HG03439 (cell line): Measurements from ENCODE around the gene CDC42SE1.

Experiments
- ATAC-seq: cut with Tn5 transposase; IDR thresholded peaks from one replicate; pipeline ENCODE4 v1.9.1; 2021; ENCODE audit warnings: mild to moderate bottlenecking, moderate library complexity; ENCODE audit not compliant: unreplicated experiment

Gene CDC42SE1

DNA sequence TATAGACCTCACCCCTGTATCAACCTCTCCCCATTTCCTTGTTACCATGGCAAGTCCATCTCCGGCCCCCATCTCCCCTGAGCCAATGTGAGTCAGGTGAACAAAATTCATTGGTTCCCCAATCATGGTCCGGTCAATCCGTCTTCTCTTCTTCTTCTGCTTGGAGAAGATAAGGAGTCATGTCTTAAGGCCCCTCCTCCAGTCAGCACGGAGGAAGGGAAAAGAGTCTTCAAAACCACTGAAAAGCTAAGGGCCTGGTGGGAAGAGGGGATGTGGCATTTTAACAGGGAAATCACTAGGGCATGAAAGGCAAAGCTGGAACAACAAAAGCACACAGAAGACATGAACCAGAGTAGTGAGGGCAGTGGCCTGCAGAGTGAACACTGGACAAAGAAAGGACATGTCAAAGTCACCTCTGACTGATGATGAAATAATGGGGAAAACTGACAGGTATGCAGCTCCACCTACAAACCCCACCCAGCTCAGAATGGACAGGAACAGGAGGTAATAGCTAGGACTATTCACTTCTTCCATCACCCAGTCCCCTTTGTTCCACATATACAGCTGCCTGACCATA is 4.4 kb downstream of the CDC42SE1 start:
- no peak for ATAC-seq

DNA sequence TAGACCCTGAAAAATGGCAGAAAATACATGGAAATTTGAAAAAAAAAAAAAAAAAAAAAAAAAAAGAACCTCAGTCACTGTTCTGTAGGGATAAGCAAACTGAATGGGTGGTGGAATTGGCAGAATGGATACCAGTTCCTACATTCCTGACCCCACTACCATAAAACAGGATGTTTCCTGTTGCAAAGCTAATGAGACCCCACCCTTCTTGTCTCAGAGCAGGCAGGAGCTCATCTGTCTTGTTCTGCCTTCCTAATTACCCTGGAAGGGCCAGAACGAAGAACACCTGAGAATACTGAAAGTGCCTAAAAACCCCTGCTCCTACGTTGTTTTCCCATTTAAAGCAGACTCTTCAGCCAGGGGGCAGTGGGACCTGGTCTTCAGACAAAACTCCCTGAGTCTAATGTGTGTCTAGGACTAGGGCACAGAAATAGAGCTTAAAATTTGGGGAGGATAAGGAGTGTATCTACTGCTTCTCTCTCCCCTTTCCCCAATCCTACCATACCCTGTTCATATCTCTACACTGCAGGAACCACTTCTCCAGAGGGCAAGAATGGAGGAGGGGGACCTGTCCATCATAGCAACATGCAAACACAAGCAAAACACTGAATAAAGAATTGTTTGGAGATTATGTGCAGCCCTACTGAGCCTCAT is 7.9 kb downstream of the CDC42SE1 start:
- no peak for ATAC-seq

DNA sequence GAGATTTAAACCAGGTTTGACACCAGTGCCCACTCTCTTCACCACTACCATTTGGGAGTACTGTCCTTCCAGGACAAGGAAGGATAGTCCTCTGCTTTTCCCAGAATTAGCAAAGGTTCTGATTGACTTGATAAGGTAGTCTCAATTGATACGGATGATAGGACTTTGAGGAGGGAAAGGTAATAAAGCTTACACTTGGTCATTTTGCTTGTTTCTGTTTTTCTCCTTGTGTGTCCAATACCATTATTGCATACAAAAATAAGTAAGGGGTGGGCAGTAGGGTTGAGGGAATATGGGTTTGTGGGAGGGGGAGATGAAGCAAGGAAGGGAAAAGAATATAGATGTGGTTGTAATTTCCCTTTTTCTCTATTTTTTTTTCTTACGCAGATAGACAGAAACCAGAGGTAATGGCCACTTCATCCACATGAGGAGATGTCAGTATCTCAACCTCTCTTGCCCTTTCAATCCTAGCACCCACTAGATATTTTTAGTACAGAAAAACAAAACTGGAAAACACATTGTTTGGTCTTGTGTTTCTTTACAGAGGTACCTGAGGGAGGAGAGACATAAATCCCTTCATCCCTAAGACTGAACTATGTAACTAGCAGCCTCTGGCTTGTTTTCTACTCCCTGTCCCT is 9.3 kb downstream of the CDC42SE1 start:
- ATAC-seq: no peak

DNA sequence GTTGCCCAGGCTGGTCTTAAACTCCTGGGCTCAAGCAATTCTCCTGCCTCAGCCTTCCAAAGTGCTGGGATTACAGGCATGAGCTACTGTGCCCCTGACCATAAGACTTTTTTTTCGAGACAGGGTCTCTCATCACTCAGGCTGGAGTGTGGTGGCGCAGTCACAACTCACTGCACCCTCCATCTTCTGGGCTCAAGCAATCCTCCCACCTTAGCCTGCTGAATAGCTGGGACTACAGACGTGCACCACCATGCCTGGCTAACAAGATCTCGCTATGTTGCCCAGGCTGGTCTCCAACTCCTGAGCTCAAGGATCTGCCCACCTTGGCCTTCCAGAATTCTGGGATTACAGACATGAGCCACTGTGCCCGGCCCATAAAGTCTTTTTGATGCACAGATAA is 10.0 kb downstream of the CDC42SE1 start:
- no peak for ATAC-seq

DNA sequence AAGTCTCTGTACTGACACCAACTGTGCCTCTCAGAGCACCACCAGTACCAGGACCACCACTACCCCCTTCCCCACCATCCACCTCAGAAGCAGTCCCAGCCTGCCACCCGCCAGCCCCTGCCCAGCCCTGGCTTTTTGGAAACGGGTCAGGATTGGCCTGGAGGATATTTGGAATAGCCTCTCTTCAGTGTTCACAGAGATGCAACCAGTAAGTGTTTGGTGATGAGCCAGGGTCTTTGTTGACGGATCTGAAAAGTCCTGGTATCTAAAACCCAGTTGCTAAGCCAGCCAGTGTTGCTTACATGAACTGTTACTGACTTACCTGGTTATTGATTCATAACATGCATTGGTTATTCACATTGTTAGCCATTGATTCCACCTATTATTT is 10.8 kb downstream of the CDC42SE1 start:
- no peak for ATAC-seq

DNA sequence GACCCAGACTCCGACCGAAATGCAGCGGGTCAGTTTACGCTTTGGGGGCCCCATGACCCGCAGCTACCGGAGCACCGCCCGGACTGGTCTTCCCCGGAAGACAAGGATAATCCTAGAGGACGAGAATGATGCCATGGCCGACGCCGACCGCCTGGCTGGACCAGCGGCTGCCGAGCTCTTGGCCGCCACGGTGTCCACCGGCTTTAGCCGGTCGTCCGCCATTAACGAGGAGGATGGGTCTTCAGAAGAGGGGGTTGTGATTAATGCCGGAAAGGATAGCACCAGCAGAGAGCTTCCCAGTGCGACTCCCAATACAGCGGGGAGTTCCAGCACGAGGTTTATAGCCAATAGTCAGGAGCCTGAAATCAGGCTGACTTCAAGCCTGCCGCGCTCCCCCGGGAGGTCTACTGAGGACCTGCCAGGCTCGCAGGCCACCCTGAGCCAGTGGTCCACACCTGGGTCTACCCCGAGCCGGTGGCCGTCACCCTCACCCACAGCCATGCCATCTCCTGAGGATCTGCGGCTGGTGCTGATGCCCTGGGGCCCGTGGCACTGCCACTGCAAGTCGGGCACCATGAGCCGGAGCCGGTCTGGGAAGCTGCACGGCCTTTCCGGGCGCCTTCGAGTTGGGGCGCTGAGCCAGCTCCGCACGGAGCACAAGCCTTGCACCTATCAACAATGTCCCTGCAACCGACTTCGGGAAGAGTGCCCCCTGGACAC is 11.3 kb downstream of the CDC42SE1 start:
- peak; percentile 46 for ATAC-seq

DNA sequence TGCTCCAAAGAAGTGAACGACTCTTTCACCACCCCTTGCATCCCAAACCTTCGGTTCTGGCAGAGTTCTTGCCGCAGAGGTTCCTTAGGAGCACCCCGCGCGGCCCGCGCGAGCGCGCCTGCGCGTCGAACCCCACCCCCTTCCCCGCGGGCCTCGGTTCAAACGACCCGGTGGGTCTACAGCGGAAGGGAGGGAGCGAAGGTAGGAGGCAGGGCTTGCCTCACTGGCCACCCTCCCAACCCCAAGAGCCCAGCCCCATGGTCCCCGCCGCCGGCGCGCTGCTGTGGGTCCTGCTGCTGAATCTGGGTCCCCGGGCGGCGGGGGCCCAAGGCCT is 11.9 kb downstream of the CDC42SE1 start, which contains the start of gene C1orf56:
C1orf56 (plus strand) TSS at position 161 of the 334 bp plus-strand sequence; CDS start at position 258, 97 bp downstream.
- peak; percentile 47 for ATAC-seq

- ATAC-seq: no peak
Measured at GRCh38 chr1:151043163-151043562, 16.3 kb downstream of the CDC42SE1 start.

DNA sequence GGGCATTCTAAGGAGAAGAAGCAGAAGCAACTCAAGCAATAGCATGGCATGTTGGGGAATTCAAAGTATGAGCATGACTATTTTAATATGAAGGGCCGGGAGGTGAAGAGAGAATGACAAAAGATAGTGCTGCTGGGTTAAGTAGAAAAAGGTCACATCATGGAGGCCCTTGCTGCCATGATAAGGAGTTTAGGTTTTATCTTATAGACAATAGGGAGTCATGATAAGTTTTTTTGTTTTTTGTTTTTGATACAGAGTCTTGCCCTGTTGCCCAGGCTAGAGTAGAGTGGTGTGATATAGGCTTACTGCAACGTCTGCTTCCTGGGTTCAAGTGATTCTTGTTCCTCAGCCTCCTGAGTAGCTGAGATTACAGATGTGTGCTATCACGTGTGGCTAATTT is 19.9 kb downstream of the CDC42SE1 start:
- ATAC-seq: no peak

DNA sequence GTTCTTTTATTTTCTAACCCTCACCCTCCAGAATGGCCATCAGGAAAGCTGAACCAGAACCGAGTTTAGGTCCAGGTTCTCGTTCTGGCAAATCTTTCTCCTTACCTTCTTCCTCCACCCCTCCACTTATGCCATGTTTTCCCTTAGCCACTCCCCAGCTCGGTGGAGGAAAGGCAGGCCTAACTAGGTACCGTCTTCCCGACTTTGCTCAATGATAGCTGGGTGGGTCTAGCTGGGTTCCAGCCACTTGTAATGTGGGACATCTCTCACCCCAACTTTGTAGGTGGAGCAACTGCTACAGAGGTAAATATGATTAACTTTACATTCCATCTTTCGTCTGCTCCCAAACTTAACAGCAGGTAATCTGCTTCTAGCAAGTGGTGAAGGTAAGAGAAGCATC is 22.4 kb downstream of the CDC42SE1 start:
- ATAC-seq: no peak

DNA sequence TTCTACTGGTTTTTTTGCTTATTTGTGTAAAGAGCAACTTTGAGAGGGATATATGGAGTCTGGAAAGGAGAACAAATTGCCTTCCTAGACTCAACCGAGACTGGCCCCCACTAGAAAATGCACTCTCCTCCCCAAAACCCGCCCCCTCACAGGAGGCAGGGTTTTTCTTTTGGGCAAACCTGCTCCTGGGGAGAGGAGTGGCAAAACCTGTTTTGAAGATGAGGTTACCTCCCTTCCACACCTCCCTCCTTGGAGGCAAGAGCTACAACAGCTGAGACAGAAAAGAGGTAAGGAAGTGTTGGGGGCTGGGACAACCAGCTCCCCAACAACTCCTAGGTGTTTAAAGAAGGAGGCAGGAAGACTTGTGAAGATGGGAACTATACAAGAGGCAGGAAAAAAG is 23.1 kb downstream of the CDC42SE1 start, which contains the start of gene BNIPL:
BNIPL (plus strand) TSS at position 231 of the 400 bp plus-strand sequence; CDS start at position 371, 140 bp downstream.
- no peak for ATAC-seq

DNA sequence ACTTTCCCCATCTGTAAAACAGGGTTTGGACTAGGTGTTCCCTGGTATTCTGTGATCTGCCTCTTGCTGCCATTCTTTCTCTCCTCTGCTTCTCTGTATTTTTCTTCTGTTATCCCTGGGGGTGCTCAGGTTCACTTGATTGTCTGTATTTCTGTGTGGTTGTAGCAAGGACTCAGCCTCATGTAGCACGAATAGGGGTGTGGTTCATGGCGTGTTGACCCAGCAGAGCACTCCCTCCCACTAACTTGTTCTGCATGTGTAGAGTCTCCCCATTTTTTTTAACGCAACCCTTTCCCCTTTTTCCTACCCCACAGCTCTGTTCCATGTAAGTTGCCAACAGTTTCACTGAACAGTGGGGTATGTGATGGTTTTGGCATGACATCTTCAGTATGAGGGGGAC is 24.3 kb downstream of the CDC42SE1 start:
- ATAC-seq: no peak

GRCh38 chr1:151032164-151032563 is 27.3 kb downstream of the CDC42SE1 start:
- no peak for ATAC-seq

- ATAC-seq: no peak
Measured at GRCh38 chr1:151026460-151026859, 33.0 kb downstream of the CDC42SE1 start.

GRCh38 chr1:151024540-151025146 is 34.8 kb downstream of the CDC42SE1 start:
- no peak for ATAC-seq

DNA sequence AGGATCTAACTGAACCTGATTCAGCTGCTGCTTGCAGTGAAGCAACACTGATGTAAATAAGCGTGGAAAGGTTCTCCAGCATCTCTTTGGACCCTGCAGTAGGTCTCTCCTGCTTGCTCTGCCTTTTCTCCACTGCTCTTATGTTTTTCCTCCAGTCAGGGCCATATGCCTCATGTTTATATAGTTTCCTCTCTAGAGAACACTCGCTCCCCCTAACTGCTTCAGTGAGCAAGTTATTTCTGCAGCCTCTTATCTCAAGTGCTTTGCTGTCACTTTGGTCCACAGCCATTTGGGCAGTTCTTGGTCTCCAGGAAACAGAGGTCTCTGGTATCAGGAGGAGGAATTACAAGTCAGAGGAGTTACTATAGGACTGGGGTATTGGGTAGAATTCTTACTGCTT is 45.9 kb downstream of the CDC42SE1 start:
- ATAC-seq: no peak

DNA sequence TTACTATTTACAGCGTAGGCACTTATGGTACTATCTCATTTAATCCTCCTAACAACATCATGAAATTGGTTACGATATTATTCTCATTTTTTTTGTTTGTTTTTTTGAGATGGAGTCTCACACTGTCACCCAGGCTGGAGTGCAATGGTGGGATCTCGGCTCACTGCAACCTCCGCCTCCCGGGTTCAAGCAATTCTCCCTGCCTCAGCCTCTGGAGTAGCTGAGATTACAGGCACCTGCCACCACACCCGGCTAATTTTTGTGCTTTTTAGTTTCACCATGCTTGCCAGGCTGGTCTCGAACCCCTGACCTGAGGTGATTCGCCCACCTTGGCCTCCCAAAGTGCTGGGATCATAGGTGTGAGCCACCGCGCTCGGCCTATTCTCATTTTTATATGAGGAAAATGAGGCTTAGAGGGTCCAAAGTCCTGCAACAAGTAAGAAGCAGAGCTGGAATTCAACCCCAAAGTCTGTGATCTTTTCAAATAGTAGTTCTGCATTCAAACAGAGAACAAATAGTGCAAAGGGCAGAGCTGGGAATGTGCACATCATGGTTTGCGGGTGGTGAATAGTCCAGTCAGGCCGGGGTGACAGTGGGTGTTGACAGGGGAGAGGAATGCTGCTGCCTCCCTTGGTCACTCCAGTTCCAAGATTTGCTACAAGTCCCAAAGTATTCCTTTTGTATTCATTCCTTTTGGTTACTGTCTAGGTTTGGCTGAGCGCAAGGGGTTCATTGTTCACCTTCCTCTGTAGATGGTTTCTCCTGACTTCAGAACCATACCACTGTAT is 46.5 kb downstream of the CDC42SE1 start:
- no peak for ATAC-seq

GRCh38 chr1:151011154-151011850 is 48.1 kb downstream of the CDC42SE1 start:
- no peak for ATAC-seq

DNA sequence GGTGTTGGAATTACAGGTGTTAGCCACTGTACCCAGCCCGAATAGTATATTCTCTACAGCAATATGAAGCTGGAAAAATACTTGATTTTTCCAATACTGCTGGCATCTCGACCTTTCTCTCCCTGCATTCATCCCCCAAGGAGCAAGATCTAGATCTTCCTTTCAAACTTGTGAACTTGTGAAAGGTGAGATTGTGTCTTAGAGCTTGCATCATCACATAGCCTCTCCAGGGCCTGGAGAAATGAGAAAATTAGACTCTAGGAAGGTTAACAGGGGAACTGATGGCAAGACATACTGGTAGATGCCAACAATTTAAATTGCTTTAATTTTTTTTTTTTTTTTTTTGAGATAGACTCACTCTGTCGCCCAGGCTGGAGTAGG is 49.1 kb downstream of the CDC42SE1 start:
- no peak for ATAC-seq
